GM23248 (cell line): ENCODE data around the gene ATF3. TPM values are rescaled to one million over a fixed set of nuclear protein-coding genes. Genes with fewer than 3 reads are reported as not detected.

Source experiments
- DNase-seq: peaks from one replicate; pipeline ENCODE4 v3.0.0-alpha.2; 2015
- H2AFZ ChIP-seq: fragments of 200-600 bp; sonication (generic); 2 replicates; pipeline ENCODE4 v1.6.1; 2016; ENCODE audit warnings: antibody characterized with exemption
- H3F3A ChIP-seq: fragments of 200-600 bp; sonication (generic); 2 replicates; pipeline ENCODE4 v1.6.1; 2016; ENCODE audit warnings: mild to moderate bottlenecking, antibody characterized with exemption, mixed run types; ENCODE audit not compliant: insufficient read depth
- H3K27ac ChIP-seq: fragments of 200-600 bp; sonication (generic); 2 replicates; pipeline ENCODE4 v1.5.1; 2016; ENCODE audit warnings: mild to moderate bottlenecking
- H3K27me3 ChIP-seq: fragments of 200-600 bp; sonication (generic); replicated peaks from 2 replicates; pipeline ENCODE4 v1.6.1; 2016; ENCODE audit warnings: mild to moderate bottlenecking; ENCODE audit not compliant: insufficient read depth
- H3K36me3 ChIP-seq: fragments of 200-600 bp; sonication (generic); 2 replicates; pipeline ENCODE4 v1.6.1; 2016; ENCODE audit warnings: low read depth, mild to moderate bottlenecking
- H3K4me1 ChIP-seq: fragments of 200-600 bp; sonication (generic); 2 replicates; pipeline ENCODE4 v1.6.1; 2016; ENCODE audit warnings: mild to moderate bottlenecking; ENCODE audit not compliant: insufficient read depth
- H3K4me2 ChIP-seq: fragments of 200-600 bp; sonication (generic); one replicate; pipeline ENCODE4 v1.6.1; 2016; ENCODE audit warnings: mild to moderate bottlenecking; ENCODE audit not compliant: unreplicated experiment
- H3K4me3 ChIP-seq: fragments of 200-600 bp; sonication (generic); 2 replicates; pipeline ENCODE4 v1.5.1; 2016; ENCODE audit warnings: mild to moderate bottlenecking
- H3K79me2 ChIP-seq: fragments of 200-600 bp; sonication (generic); 2 replicates; pipeline ENCODE4 v1.6.1; 2016; ENCODE audit warnings: mild to moderate bottlenecking; ENCODE audit not compliant: insufficient read depth
- H3K9ac ChIP-seq: fragments of 200-600 bp; sonication (generic); 2 replicates; pipeline ENCODE4 v1.6.1; 2016; ENCODE audit warnings: mild to moderate bottlenecking
- H3K9me2 ChIP-seq: fragments of 200-600 bp; sonication (generic); 2 replicates; pipeline ENCODE4 v1.6.1; 2016; ENCODE audit warnings: mixed run types, mild to moderate bottlenecking, moderate library complexity; ENCODE audit not compliant: insufficient read depth
- H3K9me3 ChIP-seq: fragments of 200-600 bp; sonication (generic); one replicate; pipeline ENCODE4 v1.6.1; 2017; ENCODE audit warnings: low read depth
- H4K20me1 ChIP-seq: fragments of 200-600 bp; sonication (generic); 2 replicates; pipeline ENCODE4 v1.6.0; 2016; ENCODE audit not compliant: insufficient read depth
- EZH2 ChIP-seq: fragments of 200-600 bp; sonication (generic); IDR thresholded peaks from 2 replicates; pipeline ENCODE4 v1.6.1; 2018; ENCODE audit warnings: antibody characterized with exemption, mild to moderate bottlenecking; ENCODE audit not compliant: insufficient read depth, poor library complexity, severe bottlenecking
- EZH2phosphoT487 ChIP-seq: fragments of 200-600 bp; sonication (generic); IDR thresholded peaks from 2 replicates; pipeline ENCODE4 v1.6.1; 2018; ENCODE audit warnings: antibody characterized with exemption, moderate library complexity, mild to moderate bottlenecking, low read depth; ENCODE audit not compliant: insufficient read depth
- WGBS, 2 experiments: methylation state at CpG; one replicate each; pipeline ENCODE4 v1.1.6; 2015 to 2017; ENCODE audit warnings: low lambda C conversion rate in 2 of 2, low coverage in 1 of 2; ENCODE audit errors: missing lambda C conversion rate in 2 of 2; 5-methylcytosine and 5-hydroxymethylcytosine counted together
- in situ Hi-C: fragments of 300-500 bp; cut with MboI; formaldehyde crosslinking; loops from 2 replicates; pipeline ENCODE4 v1.15.0; 2020
- polyA plus RNA-seq: library from polyadenylated mRNA; unstranded; fragments of >200 nt; fragmentation: Nextera tagmentation; extraction: Ambion mirVana; gene quantifications from 2 replicates; pipeline ENCODE4 v1.2.1, GENCODE V29; 2016
- total RNA-seq: library from RNA; depleted of rRNA; stranded (reverse); fragments of >200 nt; shearing (Covaris generic); gene quantifications from 2 replicates; pipeline ENCODE4 v1.2.3, GENCODE V29; 2014

The ATF3 gene
- total and polyA plus RNA-seq, 2 experiments from 2014 or later = 0.86 to 1.7 TPM

DNA sequence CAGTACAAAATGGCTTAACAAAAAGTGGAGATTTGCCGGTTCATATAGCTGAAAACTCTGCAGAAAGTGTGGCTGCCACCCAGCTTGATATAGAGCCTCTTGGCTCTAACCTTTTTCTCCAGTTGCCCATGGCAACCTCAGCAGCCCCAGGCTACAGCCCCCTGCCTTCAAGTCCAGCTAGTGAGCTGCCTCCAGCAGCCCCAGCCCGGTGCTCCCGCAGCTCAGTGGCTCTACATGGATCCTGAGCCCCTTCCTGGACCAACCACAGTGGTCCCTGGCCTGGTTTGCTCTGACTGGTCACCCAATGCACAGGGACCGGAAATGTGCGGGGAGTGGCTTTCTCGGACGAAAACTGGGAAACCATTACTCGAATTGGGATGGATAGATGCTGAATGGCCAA is 13.3 kb upstream of the ATF3 start:
- 95 to 99% methylated on average over 8 of the region's 8 CpGs for WGBS, 2 experiments
- no peaks in the 10 kb centered on the region for H3K9me3 ChIP-seq
- H3K4me1 ChIP-seq = peaks cover 13% of the 10 kb centered on the region
- peaks cover 20% of the 10 kb centered on the region for H3K27me3 ChIP-seq
- no peaks in the 10 kb centered on the region for H3K9me2 ChIP-seq
- no peak overlapping the region for H3K4me2 ChIP-seq
- no peak for TF ChIP-seq EZH2phosphoT487
- no peak for TF ChIP-seq EZH2
- H3F3A ChIP-seq = peaks cover 5% of the 10 kb centered on the region; the same call in 1 of the 2 replicates
- H4K20me1 ChIP-seq = no peaks in the 10 kb centered on the region
- no peaks in the 10 kb centered on the region for H3K79me2 ChIP-seq
- H3K36me3 ChIP-seq = no peaks in the 10 kb centered on the region
- in situ Hi-C loops = no loop called here
- no peak overlapping the region for H3K4me3 ChIP-seq
- H3K9ac ChIP-seq = no peak overlapping the region
- H2AFZ ChIP-seq = no peak overlapping the region
- DNase-seq = no peak
- H3K27ac ChIP-seq = peak overlapping the region; percentile 88

DNA sequence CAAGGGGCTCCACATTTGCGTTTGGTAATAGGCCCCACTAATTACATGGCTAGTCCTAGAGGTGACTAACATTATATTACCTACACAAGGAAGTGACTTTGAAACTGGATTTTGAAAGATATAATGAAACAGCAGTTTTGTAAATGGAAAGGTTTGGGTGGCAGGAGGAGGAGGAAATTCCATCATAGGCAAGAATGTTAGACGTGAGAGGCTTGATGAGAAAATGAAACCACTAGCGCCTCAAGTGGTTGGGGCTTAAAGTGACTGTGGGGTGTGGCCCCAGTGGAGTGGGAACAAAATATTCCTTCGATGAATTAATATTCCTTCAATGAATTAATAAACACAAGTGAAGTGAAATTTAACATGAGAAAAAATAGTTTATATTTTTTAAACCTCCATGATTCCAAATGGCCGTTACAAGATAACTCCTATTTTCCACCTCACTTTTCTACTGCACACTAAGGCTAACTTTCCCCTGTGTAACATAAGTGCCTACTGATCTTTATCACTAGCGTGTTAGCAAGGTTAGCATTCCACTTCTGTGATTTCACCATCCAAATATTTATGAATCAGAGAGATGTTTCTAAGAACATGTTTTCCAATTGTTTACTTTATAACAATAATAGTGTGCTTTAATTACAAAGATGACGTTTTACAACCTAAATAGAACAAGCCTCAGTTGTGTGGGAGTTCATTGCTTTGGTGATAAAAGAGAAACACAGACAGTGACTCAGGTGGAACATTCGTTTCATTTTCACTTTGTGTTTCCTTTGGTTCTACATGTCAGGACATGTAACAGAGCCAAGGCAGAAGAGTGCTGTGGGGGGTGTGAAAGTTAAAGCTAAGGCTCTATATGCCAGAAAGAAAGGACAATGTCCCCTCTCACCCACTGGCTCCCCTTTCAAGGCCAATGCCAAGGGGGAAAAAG is 12.5 kb upstream of the ATF3 start:
- peak overlapping the region; percentile 48 for H3K4me3 ChIP-seq
- H3K9ac ChIP-seq = peak overlapping the region; percentile 74
- H3K36me3 ChIP-seq = no peaks in the 10 kb centered on the region
- no peaks in the 10 kb centered on the region for H3K79me2 ChIP-seq
- in situ Hi-C loops = no loop called here
- peaks cover 6% of the 10 kb centered on the region; the same call in 1 of the 2 replicates for H3F3A ChIP-seq
- H4K20me1 ChIP-seq = no peaks in the 10 kb centered on the region
- no peaks in the 10 kb centered on the region for H3K9me3 ChIP-seq
- no peak for TF ChIP-seq EZH2phosphoT487
- no peak for TF ChIP-seq EZH2
- DNase-seq = peak; percentile 96
- peaks cover 15% of the 10 kb centered on the region; the same call in 1 of the 2 replicates for H3K27me3 ChIP-seq
- peak overlapping the region; percentile 73 for H3K4me2 ChIP-seq
- H3K4me1 ChIP-seq = peaks cover 13% of the 10 kb centered on the region
- WGBS, 2 experiments = 29 to 32% methylated on average over 8 of the region's 8 CpGs
- H3K27ac ChIP-seq = peak overlapping the region; percentile 88
- no peaks in the 10 kb centered on the region for H3K9me2 ChIP-seq
- H2AFZ ChIP-seq = peak overlapping the region; percentile 4

DNA sequence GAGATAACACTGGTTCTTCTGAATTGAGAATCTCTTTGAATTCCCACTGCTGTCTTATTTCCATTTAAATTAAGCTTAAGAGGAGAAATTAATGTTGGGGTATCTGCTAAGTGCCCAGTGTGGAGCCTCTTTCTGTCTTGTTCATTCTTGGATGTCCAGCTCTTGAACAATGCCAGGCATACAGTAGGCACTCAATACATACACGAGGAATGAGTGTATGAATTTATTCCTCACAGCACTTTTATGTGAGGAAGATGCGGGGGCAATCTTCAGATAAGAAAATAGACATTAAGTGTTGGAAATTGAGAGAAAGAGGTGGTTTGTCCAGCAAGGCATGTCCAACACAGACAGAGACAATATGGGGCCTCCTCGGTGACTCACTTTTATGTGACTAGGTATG is 11.8 kb upstream of the ATF3 start:
- no peaks in the 10 kb centered on the region for H4K20me1 ChIP-seq
- peak overlapping the region; percentile 73 for H3K4me2 ChIP-seq
- peaks cover 8% of the 10 kb centered on the region; the same call in 1 of the 2 replicates for H3K27me3 ChIP-seq
- no peak for DNase-seq
- peak overlapping the region; percentile 48 for H3K4me3 ChIP-seq
- peak overlapping the region; percentile 74 for H3K9ac ChIP-seq
- TF ChIP-seq EZH2 (no peak), EZH2phosphoT487 (no peak)
- in situ Hi-C loops = no loop called here
- no peaks in the 10 kb centered on the region for H3K9me3 ChIP-seq
- H3K36me3 ChIP-seq = no peaks in the 10 kb centered on the region
- H3F3A ChIP-seq = peaks cover 13% of the 10 kb centered on the region; the same call in 1 of the 2 replicates
- no peaks in the 10 kb centered on the region for H3K9me2 ChIP-seq
- 95 to 97% methylated on average over 3 of the region's 3 CpGs for WGBS, 2 experiments
- H2AFZ ChIP-seq = peak overlapping the region; percentile 4
- H3K79me2 ChIP-seq = no peaks in the 10 kb centered on the region
- H3K27ac ChIP-seq = peak overlapping the region; percentile 88
- H3K4me1 ChIP-seq = peaks cover 13% of the 10 kb centered on the region

DNA sequence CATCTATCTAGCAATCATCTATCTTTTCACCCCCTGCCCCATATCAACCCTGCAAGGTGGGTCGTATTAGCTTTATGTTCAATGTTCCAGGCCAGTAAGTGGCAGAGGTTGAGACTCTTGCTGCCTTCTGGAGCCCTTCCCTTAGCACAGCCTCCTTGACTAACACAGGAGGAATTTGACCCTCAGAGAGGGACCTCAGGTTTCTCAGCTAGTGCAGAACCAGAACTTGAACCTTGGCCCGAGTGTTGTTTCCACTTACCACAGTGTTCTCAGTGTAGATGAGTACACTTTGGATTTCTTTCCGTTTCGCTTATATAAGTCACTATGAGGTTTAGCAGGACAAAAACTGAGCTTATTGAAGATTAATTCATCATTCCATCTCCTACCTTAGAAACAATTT is 11.1 kb upstream of the ATF3 start:
- Histone ChIP-seq H3K27ac (no peak overlapping the region), H3K79me2 (no peaks in the 10 kb centered on the region), H3K4me1 (peaks cover 13% of the 10 kb centered on the region), H3K27me3 (peaks cover 8% of the 10 kb centered on the region), H3K36me3 (no peaks in the 10 kb centered on the region), H3K4me2 (no peak overlapping the region), H2AFZ (no peak overlapping the region), H3K9me2 (no peaks in the 10 kb centered on the region), H3F3A (peaks cover 13% of the 10 kb centered on the region; the same call in 1 of the 2 replicates), H3K9me3 (no peaks in the 10 kb centered on the region), H3K4me3 (no peak overlapping the region), H4K20me1 (no peaks in the 10 kb centered on the region), H3K9ac (no peak overlapping the region)
- no peak for DNase-seq
- no peak for TF ChIP-seq EZH2phosphoT487
- no peak for TF ChIP-seq EZH2
- 96 to 98% methylated on average over 4 of the region's 4 CpGs for WGBS, 2 experiments
- in situ Hi-C loops = no loop called here
